HEK293T (cell line): Measurements from ENCODE around the gene SHISAL2B.

Source experiments
- CTCF ChIA-PET: fragments of 350-600 bp; formaldehyde crosslinking; extraction: SDS; loops from one replicate; lab custom pipeline; 2021; ENCODE audit warnings: antibody characterized with exemption, inconsistent platforms; lab: Yijun Ruan, JAX
- POLR2A ChIA-PET: fragments of 350-600 bp; formaldehyde crosslinking; extraction: SDS; loops from one replicate; lab custom pipeline; 2020; ENCODE audit warnings: antibody characterized with exemption, inconsistent platforms; lab: Yijun Ruan, JAX
- DNase-seq: peaks from one replicate; pipeline ENCODE4 v3.0.0; 2012; ENCODE audit warnings: mixed read lengths; ENCODE audit errors: extremely low spot score
- ARNT ChIP-seq: fragments of 450-650 bp; IDR thresholded peaks from 2 replicates; pipeline ENCODE4 v1.6.1; 2017; ENCODE audit warnings: mild to moderate bottlenecking
- BHLHE40 ChIP-seq: fragments of 450-650 bp; IDR thresholded peaks from 2 replicates; pipeline ENCODE4 v1.6.1; 2016; ENCODE audit warnings: mild to moderate bottlenecking, moderate library complexity, borderline replicate concordance
- CTBP1 ChIP-seq: fragments of 450-650 bp; IDR thresholded peaks from 2 replicates; pipeline ENCODE4 v1.6.1; 2016; ENCODE audit warnings: borderline replicate concordance
- ELF4 ChIP-seq: fragments of 450-650 bp; IDR thresholded peaks from 2 replicates; pipeline ENCODE4 v1.6.1; 2017; ENCODE audit warnings: antibody characterized with exemption
- FOXA1 ChIP-seq: fragments of 450-650 bp; IDR thresholded peaks from 2 replicates; pipeline ENCODE4 v1.6.1; 2016; ENCODE audit warnings: mild to moderate bottlenecking
- FOXK2 ChIP-seq: fragments of 450-650 bp; IDR thresholded peaks from 2 replicates; pipeline ENCODE4 v1.6.1; 2016; ENCODE audit warnings: mild to moderate bottlenecking
- FOXM1 ChIP-seq: fragments of 450-650 bp; IDR thresholded peaks from 2 replicates; pipeline ENCODE4 v1.6.1; 2017; ENCODE audit warnings: mild to moderate bottlenecking, borderline replicate concordance
- HDGF ChIP-seq: fragments of 450-650 bp; IDR thresholded peaks from 2 replicates; pipeline ENCODE4 v1.6.1; 2017; ENCODE audit warnings: antibody characterized with exemption, borderline replicate concordance
- L3MBTL2 ChIP-seq: fragments of 450-650 bp; conservative IDR thresholded peaks from 2 replicates; pipeline ENCODE4 v1.6.1; 2016; ENCODE audit warnings: mild to moderate bottlenecking
- LEF1 ChIP-seq: fragments of 450-650 bp; IDR thresholded peaks from 2 replicates; pipeline ENCODE4 v1.6.1; 2017; ENCODE audit warnings: mild to moderate bottlenecking, borderline replicate concordance
- NFRKB ChIP-seq: fragments of 450-650 bp; IDR thresholded peaks from 2 replicates; pipeline ENCODE4 v1.6.1; 2016; ENCODE audit warnings: mild to moderate bottlenecking, moderate library complexity
- SP1 ChIP-seq: fragments of 450-650 bp; IDR thresholded peaks from 2 replicates; pipeline ENCODE4 v1.6.1; 2017
- SUZ12 ChIP-seq: fragments of 450-650 bp; IDR thresholded peaks from 2 replicates; pipeline ENCODE4 v1.6.1; 2016; ENCODE audit warnings: mild to moderate bottlenecking
- TARDBP ChIP-seq: fragments of 450-650 bp; IDR thresholded peaks from 2 replicates; pipeline ENCODE4 v1.6.1; 2016
- ZNF384 ChIP-seq: fragments of 450-650 bp; IDR thresholded peaks from 2 replicates; pipeline ENCODE4 v1.6.1; 2016
- TF ChIP-seq, protein P1 (sequence below): fragments of 450-650 bp; IDR thresholded peaks from 2 replicates; pipeline ENCODE4 v1.6.1; 2016

SHISAL2B gene

DNA sequence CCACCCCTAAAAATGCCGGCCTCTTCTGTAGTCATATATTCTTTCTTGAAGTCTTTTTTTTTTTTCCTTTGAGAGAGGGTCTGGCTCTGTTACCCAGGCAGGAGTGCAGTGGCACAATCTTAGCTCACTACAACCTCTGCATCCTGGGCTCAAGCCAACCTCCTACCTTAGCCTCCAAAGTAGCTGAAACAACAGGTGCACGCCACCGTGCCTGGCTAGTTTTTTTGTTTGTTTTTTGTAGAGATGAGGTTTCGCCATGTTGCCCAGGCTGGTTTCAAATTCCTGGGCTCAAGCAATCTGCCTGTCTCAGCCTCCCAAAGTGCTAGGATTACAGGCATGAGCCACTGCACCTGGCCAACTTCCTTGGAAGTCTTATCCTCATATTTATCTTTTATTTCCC lies 59.1 kb downstream of the SHISAL2B start:
- POLR2A ChIA-PET: interaction anchor here (1.8 kb wide), 1 partner anchor 19 kb away, joined by 6 read pairs; the partner anchor contains the start of genes CWC27 and SREK1IP1
- no peak for DNase-seq
- CTCF ChIA-PET: interaction anchor here (0.7 kb wide), 1 partner anchor 182 kb away, joined by 5 read pairs; no protein-coding TSS in a partner anchor
- TF ChIP-seq HDGF: no peak
- TF ChIP-seq FOXM1: no peak
- no peak for TF ChIP-seq ELF4
- TF ChIP-seq SP1: no peak
- TF ChIP-seq BHLHE40: no peak

- no peak for TF ChIP-seq L3MBTL2
- CTCF ChIA-PET: interaction anchor here (0.6 kb wide), 1 partner anchor 16 kb away, joined by 3 read pairs; no protein-coding TSS in a partner anchor
- no peak for DNase-seq
- POLR2A ChIA-PET: no interaction called here
These were observed 63.8 kb downstream of the SHISAL2B start for GRCh38 chr5:64754066-64754465.

GRCh38 chr5:64758901-64759300 lies 68.6 kb downstream of the SHISAL2B start:
- DNase-seq: no peak
- ChIA-PET POLR2A (no interaction called here), CTCF (no interaction called here)
- TF ChIP-seq FOXK2 (no peak), ZNF384 (no peak), L3MBTL2 (no peak), FOXM1 (no peak), SUZ12 (no peak), CTBP1 (no peak), TARDBP (no peak), NFRKB (no peak), FOXA1 (no peak), BHLHE40 (no peak), SP1 (no peak), ELF4 (no peak)
- TF ChIP-seq, protein P1, sequence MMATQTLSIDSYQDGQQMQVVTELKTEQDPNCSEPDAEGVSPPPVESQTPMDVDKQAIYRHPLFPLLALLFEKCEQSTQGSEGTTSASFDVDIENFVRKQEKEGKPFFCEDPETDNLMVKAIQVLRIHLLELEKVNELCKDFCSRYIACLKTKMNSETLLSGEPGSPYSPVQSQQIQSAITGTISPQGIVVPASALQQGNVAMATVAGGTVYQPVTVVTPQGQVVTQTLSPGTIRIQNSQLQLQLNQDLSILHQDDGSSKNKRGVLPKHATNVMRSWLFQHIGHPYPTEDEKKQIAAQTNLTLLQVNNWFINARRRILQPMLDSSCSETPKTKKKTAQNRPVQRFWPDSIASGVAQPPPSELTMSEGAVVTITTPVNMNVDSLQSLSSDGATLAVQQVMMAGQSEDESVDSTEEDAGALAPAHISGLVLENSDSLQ: no peak

DNA sequence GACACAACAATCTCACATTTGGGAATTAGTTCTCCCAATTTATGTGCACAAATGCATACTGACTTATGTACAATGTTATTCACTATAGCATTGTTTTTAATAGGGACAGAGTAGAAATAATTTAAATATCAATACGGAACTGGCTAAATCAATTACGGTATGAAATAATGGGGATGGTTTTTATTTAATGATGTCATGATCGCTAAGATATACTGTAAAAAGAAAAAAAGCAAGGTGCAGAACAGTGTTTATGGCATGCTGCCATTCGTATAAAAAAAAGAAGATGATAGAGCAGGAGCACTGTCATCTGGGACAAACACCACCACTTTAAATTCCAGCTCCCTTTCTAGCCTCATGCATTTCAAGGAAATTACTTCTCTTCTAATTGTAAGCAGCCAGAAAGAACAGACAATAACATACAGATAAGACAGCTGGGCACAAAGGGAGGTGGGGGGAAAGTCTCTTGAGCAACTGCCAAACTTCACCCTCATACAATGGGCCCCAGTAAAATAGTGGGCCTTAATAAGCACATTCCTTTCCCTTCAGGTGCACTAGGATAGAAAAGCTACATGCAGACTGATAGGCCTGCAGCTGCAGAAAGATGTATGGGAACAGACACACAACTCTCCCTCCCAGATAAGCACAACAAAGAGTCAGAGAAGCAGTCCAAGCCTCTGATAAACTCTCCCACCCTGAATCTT lies 69.8 kb downstream of the SHISAL2B start:
- TF ChIP-seq LEF1 (no peak), SUZ12 (no peak), FOXM1 (no peak), ELF4 (no peak), L3MBTL2 (no peak), FOXK2 (no peak), FOXA1 (no peak), ZNF384 (no peak), BHLHE40 (no peak)
- TF ChIP-seq, protein P1: no peak
- DNase-seq: no peak
- POLR2A ChIA-PET: no interaction called here
- CTCF ChIA-PET: no interaction called here

- CTCF ChIA-PET: no interaction called here
- TF ChIP-seq BHLHE40: no peak
- no peak for TF ChIP-seq FOXM1
- no peak for TF ChIP-seq CTBP1
- TF ChIP-seq, protein P1: no peak
- no peak for TF ChIP-seq L3MBTL2
- TF ChIP-seq ELF4: no peak
- TF ChIP-seq ZNF384: no peak
- TF ChIP-seq FOXA1: no peak
- TF ChIP-seq NFRKB: no peak
- no peak for TF ChIP-seq SUZ12
- no peak for TF ChIP-seq FOXK2
- TF ChIP-seq LEF1: no peak
- no peak for TF ChIP-seq TARDBP
- no peak for DNase-seq
- POLR2A ChIA-PET: interaction anchor here (0.5 kb wide), 1 partner anchor 226 kb away, joined by 3 read pairs; no protein-coding TSS in a partner anchor
These were observed 73.7 kb downstream of the SHISAL2B start for GRCh38 chr5:64763948-64764503.

GRCh38 chr5:64765804-64766504 lies 75.7 kb downstream of the SHISAL2B start:
- ChIA-PET CTCF (no interaction called here), POLR2A (no interaction called here)
- no peak for DNase-seq
- TF ChIP-seq FOXK2 (no peak), FOXA1 (no peak), ZNF384 (no peak), L3MBTL2 (no peak), LEF1 (no peak), NFRKB (no peak), CTBP1 (no peak), BHLHE40 (no peak), SUZ12 (no peak), HDGF (no peak), ELF4 (no peak), FOXM1 (no peak), ARNT (no peak), TARDBP (no peak), SP1 (no peak)
- TF ChIP-seq, protein P1: no peak
